GM18907 (cell line): ENCODE results near the gene HCAR1.
A peak's percentile ranks its signal among the peaks of the same experiment; 100 is the strongest.
"Not testable (repeated sequence)": the region's sequence is repeated elsewhere in the genome, so short reads cannot be mapped to it uniquely, and the experiment has no call there.

ENCODE experiments used
- ATAC-seq: cut with Tn5 transposase; IDR thresholded peaks from one replicate; pipeline ENCODE4 v1.9.1; 2021; ENCODE audit warnings: mild to moderate bottlenecking, moderate library complexity; ENCODE audit not compliant: unreplicated experiment

HCAR1 gene, protein sequence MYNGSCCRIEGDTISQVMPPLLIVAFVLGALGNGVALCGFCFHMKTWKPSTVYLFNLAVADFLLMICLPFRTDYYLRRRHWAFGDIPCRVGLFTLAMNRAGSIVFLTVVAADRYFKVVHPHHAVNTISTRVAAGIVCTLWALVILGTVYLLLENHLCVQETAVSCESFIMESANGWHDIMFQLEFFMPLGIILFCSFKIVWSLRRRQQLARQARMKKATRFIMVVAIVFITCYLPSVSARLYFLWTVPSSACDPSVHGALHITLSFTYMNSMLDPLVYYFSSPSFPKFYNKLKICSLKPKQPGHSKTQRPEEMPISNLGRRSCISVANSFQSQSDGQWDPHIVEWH

DNA sequence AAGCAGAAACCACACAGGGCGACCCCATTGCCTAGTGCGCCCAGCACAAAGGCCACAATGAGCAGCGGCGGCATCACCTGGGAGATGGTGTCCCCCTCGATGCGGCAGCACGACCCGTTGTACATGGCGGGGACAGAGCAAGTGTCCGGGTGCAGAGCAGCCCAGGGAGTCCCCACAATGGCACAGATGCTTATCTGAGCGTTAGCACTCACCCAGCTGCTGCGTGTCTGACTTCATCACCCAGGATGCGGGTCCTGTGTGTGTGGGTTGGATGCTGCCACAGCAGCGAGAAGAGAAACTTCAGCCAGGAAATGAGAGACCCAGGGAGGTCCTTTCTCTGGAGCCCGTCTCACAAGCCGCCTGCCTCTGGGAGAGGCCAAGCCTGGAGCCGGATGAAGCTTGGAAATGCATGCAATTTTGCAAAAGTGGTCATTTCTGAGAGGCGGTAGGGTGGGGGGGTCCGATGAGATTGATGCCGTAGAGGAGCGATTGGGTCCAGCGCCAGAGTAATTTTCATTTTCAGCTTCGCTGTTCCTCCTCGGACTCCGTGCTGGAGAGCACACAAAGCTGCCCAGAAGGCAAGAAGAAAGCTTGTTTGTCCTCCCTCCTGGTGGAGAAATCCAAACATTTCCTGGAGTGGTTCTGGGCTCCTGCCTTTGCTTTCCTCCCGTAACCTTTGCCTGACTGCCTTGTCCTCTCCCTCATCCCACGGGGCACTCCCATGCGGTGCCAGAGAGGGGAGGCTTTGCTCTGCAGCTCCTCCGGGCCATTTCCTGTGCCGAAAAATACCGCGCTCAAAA is at the start of gene HCAR1:
HCAR1 (minus strand) TSS at position 630 of the 800 bp plus-strand sequence; CDS start at position 125, 505 bp downstream.
- ATAC-seq: no peak

DNA sequence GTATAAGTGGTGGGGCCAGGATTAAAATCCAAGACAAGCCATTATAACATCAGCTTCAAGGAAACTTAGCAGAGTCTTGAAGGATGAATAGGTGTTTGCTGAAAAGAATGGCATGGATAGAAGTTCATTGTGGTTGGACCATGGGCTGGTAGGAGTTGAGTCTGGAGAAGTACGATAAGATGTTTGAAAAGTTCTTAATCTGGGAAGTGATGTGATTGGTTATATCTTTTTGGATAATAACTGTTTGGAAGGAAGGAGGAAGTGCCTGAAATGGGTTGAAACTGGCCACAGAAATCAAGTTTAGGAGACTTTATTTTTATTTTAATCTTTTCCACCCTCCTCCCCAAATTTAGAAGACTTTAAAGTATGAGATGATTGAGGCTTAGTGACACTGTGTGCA is 26.9 kb upstream of the HCAR1 start:
- ATAC-seq: no peak

DNA sequence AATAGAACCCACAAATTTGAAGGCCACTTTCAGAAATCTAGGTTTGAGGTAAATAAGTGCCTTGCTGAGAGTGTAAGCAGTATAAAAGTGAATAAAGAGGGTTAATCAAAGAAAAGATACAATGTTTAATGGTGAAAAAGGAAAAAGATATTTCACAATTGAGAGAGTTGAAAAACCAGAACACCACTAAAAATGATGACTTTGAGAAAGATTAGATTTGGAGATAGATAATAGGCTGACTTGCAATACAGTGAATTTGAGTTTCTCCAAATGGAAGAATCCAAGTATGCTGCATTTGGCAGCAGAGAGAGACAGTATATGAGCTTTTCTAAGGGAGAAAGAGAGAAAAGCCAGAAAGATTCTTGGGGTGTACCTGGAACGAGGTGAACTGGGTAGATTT is 24.1 kb upstream of the HCAR1 start:
- ATAC-seq: no peak

DNA sequence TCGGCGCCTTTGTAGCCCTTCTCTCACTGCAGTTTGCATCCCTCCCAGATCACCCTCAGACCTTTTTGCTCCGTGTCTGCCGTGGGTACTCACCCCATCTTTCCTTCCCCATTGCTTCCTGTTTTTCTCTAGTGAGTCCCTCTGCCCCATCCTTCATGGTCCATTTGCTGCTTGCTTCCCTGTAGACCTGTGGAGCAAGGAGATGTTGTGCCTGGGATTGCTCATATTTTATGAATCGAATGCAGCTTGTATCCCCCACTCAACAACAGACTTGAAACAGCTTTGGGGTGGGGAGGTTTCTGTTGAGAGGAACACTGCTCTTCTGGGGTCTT is 22.6 kb upstream of the HCAR1 start:
- ATAC-seq: no peak

DNA sequence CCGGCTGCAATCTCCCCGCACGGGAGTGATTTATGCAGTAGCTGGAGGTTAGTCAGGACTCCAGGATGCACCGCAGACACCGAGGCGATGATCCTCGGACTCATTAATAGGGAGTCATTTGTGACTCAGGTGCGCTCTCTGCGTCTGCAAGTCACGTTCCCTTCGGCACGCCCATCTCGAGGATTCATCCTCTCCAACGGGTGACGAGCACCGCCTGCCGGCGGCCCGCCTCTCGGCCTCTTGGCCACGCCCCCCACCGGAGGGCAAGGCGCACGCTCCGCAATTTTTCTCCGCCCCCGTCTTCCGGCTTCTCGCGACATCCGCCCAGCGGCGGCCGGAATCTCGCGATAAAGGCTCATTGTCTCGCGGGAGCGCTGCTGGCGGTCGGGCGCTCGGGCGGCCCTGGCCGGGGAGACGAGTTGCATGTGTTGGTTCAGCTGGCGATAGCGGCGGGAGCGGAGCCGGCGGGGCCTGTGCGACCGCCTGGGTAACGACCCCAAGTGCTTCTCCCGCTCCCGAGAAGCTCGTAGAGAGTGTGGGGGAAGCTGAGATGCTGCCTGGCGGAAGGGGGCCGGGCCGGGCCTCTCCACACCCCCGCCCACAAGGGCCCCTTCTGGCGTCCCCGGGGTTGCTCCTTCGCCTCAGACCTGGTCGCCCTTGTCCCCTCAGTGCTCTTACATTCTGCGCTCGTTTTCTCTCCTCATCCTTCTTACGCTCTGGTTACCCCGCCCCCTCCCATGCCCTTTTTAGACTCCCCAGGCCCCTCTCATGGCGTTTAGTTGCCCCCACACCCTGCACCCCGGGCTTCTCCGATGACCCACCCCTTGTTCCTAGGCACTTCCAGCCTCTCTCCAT is 22.0 kb upstream of the HCAR1 start, which contains the start of gene DENR:
DENR (plus strand) TSS at position 361 of the 855 bp plus-strand sequence. CDS start 878 bp downstream, outside the sequence.
- peak; percentile 96 for ATAC-seq

DNA sequence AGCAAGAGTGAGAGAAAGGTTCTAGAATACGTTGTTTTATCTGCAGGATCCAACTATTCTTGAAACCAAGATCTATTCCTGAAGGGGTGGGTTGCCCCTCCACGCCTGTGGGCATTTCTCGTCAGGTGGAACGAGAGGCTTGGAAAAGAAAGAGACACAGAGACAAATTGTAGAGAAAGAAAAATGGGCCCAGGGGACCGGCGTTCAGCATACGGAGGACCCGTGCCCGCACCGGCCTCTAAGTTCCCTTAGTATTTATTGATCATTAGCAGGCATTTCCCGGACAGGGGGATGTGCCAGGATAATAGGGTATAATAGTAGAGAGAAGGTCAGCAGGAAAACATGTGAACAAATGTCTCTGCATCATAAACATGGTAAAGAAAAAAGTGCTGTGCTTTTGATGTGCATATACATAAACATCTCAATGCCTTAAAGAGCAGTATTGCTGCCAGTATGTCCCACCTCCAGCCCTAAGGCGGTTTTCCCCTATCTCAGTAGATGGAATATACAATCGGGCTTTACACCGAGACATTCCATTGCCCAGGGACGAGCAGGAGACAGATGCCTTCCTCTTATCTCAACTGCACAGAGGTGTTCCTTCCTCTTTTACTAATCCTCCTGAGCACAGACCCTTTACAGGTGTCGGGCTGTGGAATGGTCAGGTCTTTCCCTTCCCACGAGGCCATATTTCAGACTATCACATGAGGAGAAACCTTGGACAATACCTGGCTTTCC is 20.3 kb upstream of the HCAR1 start:
- not testable (repeated sequence) for ATAC-seq

DNA sequence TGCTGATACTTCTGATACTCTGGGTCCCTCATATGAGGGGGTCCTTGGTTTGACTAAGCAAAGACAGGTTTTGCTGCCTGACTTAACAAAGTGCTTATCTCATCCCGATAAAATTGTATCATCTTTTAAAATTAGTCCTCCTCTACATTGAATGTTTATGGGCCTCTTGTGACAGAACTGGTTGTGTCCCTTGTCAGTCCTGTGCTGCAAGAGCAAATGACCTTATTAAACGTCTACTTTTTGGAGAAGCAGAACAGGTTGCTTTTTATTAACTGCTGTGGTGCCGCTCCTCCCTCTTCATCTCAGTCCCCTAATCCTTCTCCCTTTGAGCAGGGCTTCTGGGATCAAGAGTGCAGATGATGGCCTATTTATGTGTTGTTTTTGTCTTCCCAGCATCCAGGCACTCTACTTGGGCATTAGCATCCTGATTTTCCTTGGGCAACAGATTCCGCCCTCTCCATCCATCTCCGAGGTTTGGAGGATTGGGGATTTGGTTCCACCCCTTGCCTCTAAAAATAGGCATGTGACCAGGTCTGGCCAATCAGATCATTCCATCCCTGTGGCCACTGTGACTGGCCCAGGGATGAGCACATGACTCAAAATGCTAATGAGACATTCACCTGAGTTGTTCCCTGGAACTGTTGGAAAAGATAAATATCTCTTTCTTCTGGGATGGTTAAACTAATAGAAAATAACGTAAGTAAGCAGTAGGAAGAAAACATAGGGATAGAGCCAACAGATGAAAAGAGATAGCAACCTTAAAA is 19.1 kb upstream of the HCAR1 start:
- no peak for ATAC-seq

DNA sequence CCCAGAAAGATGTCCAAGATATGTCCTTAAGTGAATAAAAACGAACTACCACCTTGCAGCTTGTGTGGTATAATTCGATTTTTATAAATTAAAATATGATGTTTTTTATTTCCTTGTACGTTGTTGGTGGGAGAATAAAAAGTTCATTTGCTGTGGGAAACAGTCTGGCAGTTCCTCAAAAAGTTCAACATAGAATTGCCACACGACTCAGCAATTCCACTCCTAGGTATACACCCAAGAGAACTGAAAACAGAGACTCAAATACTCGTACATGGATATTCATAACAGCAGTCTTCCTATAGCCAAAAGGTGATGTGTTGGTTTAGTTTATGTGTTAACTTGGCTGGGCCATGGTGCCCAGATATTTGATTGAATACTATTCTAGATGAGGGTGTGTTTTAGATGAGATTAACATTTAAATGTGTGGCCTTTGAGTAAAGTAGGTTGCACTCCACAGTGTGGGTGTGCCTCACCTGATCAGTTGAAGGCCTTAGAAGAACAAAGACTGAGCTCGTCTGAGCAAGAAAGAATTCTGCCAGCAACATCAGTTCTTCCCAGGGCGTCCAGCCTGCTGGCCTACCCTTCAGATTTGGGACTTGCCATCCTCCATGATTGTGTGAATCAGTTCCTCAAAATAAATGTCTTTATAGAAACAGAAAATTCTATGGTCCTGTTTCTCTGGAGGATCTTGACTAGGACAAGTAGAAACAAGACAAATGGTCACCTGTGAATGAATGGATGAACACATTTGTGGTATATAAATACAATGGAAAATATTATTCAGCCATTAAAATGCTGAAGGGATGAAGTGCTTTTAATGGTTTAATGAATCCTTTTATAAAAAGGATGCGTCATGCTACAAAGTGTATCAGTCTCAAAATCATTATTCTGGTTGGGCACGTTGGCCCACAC is 16.8 kb upstream of the HCAR1 start:
- ATAC-seq: no peak

DNA sequence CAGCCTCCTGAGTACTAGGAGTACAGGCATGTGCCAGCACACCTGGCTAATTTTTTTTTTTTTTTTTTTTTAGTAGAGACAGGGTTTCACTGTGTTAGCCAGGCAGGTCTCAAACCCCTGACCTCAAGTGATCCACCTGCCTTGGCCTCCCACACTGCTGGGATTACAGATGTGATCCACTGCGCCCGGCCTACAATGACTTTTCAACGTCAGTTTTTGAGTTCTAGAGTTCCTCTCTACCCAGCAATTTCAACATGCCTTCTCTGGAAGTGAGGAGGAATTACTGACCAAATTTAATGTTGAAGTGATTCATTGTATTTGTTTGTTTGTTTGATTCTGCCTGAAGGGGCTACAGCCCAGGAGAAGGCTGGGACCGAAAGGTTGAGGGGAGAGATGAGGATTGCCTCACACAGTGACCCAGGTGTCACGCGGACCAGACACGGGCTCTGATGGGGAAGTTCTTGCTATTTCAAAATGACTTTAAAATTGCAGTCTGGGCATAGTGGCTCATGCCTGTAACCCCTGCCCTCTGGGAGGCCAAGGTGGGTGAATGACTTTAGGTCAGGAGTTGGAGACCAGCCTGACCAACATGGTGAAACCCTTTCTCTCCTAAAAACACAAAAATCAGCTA is 13.4 kb upstream of the HCAR1 start:
- no peak for ATAC-seq

DNA sequence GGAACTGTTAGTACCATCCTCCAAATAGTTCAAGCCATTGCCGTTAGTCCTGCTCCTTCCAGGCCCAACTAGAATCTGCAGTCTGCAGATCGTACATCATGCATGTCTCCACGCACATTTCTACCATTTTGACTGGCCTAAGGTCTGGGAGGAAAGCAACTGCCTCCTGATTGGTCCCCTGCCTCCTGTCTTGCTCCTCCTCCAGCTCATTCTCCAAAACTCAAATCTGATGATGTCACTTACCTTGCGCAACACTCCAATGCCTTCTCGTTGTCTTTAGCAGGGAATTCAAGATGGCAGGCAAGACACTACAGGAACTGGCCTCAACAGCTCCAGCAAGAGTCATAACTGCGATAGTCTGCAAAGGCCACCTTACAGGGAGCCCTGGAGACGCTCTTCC is 9.7 kb upstream of the HCAR1 start:
- no peak for ATAC-seq

DNA sequence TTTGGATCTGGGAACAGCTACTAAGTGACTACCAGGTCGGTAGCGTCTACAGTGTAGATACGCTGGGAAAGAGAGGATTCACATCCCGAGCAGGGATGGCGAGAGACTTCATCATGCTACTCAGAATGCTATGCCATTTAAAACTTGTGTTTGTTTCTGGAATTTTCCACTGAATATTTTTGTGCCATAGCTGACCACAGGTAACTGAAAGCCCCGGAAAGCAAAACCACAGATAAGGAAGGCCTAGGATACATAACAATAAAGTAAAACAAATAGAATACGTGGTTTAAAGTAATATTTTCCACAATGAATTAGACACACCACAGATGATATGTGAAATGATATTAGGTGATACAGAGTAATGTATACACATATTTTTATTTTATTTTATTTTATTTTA is 7.9 kb upstream of the HCAR1 start:
- no peak for ATAC-seq

DNA sequence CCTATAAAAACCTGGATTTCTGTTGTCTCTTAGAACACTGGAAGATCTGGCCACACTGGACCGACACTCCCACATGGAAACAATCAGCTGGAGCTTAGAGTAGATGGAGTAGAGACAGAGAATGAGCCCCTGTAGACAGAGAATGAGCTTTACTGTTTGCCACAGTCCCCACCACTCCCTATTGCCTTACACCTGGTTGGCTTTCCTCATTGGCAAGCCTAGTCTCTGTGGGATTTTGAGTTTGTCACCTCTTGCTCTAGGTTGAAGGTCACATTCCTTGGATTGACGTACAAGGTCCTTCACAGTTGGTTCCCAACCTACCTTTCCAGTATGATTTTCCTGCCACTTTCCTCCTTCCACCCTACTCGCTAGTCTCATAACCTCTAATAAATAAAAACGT is 2.0 kb upstream of the HCAR1 start:
- no peak for ATAC-seq

DNA sequence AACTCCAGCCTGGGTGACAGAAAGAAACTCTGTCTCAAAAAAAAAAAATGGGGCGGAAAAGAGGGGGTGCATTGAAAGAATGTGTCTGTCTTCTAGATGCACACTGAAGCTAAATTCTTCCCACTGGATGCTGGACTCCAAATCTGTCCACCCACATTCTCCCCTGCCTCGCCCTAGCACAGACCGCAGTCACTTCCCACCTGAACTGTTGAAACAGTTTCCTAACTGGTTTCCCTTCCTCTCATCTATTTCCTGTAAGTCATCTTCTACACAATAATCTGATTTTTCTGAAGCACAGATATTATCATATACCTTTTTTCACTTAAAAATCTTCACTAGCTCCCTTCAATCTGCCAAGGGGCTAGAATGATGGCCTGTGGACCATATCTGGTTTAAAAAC is 1.5 kb upstream of the HCAR1 start:
- ATAC-seq: no peak

DNA sequence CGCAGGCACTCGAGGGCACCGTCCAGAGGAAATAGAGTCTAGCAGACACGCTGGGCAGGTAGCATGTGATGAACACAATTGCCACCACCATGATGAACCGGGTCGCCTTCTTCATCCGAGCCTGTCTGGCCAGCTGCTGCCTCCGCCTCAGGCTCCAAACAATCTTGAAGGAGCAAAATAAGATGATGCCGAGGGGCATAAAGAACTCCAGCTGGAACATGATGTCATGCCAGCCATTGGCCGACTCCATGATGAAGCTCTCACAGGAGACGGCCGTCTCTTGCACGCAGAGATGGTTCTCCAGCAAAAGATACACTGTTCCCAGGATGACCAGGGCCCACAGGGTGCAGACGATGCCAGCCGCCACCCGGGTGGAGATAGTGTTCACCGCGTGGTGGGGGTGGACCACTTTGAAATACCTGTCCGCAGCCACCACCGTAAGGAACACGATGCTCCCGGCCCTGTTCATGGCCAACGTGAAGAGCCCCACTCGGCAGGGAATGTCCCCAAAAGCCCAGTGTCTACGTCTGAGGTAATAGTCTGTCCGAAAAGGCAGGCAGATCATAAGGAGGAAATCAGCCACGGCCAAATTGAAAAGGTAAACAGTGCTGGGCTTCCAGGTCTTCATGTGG is 945 bp downstream of the HCAR1 start:
- ATAC-seq: no peak

DNA sequence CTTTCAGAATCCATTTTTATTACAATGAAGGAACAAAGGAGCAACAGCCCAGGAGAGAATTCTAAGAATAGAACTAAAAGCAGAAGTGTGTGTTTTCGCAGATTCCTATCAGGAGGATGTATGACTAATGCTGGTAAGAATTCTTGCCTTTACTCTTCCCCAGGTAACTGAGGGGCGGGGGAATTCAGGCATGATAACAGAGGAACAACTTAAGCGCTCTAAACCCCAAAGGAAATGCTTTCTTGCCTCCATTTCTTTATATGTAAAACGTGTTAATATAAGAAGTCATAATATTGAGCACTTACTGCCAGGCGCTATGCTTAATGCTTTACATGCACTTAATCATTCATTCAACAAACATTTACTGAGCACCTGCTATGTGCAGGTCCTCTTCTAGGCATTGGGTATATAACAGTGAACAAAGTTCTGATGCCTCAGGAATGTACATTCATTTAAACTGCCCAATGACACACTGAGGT is 4.5 kb downstream of the HCAR1 start:
- no peak for ATAC-seq

DNA sequence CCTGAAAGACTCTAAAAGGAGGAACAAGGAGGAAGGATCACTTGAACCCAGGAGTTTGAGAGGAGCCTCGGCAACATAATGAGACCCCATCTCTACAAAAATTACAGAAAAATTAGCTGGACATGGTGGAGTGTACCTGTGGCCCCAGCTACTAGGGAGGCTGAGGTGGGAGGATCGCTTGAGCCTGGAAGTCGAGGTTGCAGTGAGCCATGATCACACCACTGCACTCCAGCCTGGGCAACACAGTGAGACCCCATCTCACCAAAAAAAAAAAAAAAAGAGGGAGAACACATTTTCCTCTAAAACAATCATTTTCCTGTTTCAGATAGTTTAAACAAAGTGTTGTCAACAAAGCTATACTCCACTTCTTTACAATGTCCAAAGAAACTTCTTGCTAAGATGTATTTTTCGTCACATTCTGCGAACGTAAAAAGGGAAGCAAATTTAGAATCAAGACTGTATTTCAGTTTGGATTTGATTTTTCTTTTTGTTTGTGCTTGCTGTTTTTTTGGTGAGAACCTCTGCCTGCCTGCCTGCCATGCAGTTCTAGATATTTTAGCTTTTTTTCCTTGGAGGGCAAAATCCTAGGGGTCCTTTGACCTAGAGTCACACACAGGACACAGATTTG is 5.1 kb downstream of the HCAR1 start:
- no peak for ATAC-seq

DNA sequence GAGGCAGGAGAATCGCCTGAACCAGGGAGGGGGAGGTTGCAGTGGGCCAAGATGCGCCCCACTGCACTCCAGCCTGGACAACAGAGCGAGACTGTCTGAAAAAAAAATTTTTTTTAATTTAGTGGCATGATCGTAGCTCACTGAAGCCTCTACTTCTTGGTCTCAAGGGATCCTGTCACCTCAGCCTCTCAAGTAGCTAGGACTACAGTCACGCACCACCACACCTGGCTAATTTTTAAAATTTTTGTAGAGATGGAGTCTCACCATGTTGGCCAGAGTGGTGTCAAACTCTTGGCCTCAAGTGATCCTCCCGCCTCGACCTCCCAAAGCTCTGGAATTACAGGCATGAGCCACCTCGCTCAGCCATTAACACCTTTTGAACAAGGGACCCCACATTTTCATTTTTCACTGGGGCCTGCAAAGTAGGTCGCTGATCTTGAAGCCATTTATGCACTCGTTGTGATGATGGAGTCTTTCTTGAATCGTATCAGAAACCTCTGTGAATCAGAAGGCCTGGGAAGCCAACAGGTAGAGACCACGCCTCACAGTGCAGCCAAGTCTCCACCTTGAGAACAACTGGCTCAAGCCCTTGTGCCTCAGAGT is 5.9 kb downstream of the HCAR1 start:
- ATAC-seq: peak; percentile 58
